GM19328 (cell line): ENCODE results near the gene HECTD4.
"Not testable (repeated sequence)": the region's sequence is repeated elsewhere in the genome, so short reads cannot be mapped to it uniquely, and the experiment has no call there.

Experiments
- ATAC-seq: cut with Tn5 transposase; IDR thresholded peaks from one replicate; pipeline ENCODE4 v1.9.1; 2021; ENCODE audit warnings: mild to moderate bottlenecking, moderate library complexity; ENCODE audit not compliant: unreplicated experiment

HECTD4 gene

GRCh38 chr12:112381883-112382796 lies at the start of gene HECTD4:
Gene HECTD4 (minus strand): TSS chr12:112382431. CDS start chr12:112382128, 303 bp downstream.
- peak; percentile 82 for ATAC-seq

GRCh38 chr12:112431965-112432364 lies 49.7 kb upstream of the HECTD4 start:
- no peak for ATAC-seq

- ATAC-seq = no peak
Observed at GRCh38 chr12:112430929-112431328, 48.7 kb upstream of the HECTD4 start.

GRCh38 chr12:112427760-112428159 lies 45.5 kb upstream of the HECTD4 start:
- ATAC-seq = no peak

GRCh38 chr12:112425582-112426382 lies 43.6 kb upstream of the HECTD4 start:
- ATAC-seq = no peak

- ATAC-seq = no peak
Observed at GRCh38 chr12:112424126-112424525, 41.9 kb upstream of the HECTD4 start.

- ATAC-seq = no peak
Observed at GRCh38 chr12:112422531-112422930, 40.3 kb upstream of the HECTD4 start.

GRCh38 chr12:112421363-112421762 lies 39.1 kb upstream of the HECTD4 start:
- no peak for ATAC-seq

GRCh38 chr12:112420740-112421139 lies 38.5 kb upstream of the HECTD4 start:
- ATAC-seq = no peak

GRCh38 chr12:112419297-112420133 lies 37.3 kb upstream of the HECTD4 start:
- no peak for ATAC-seq

GRCh38 chr12:112418608-112419296 lies 36.5 kb upstream of the HECTD4 start, which contains the start of gene PTPN11:
Gene PTPN11 (plus strand): TSS chr12:112418947. CDS start chr12:112419112, 165 bp downstream.
- peak; percentile 80 for ATAC-seq

GRCh38 chr12:112418273-112418607 lies 36.0 kb upstream of the HECTD4 start:
- ATAC-seq = no peak

GRCh38 chr12:112415457-112415856 lies 33.2 kb upstream of the HECTD4 start:
- ATAC-seq = not testable (repeated sequence)

GRCh38 chr12:112413855-112414625 lies 31.8 kb upstream of the HECTD4 start:
- ATAC-seq = no peak

- no peak for ATAC-seq
Observed at GRCh38 chr12:112409906-112410244, 27.6 kb upstream of the HECTD4 start.

GRCh38 chr12:112409064-112409905 lies 27.1 kb upstream of the HECTD4 start, which contains the start of gene RPL6:
Gene RPL6 (minus strand): TSS chr12:112409605. CDS start chr12:112408656, 949 bp downstream.
- ATAC-seq = peak; percentile 74

GRCh38 chr12:112408621-112409020 lies 26.4 kb upstream of the HECTD4 start:
- ATAC-seq = no peak

GRCh38 chr12:112407683-112408082 lies 25.5 kb upstream of the HECTD4 start:
- ATAC-seq = not testable (repeated sequence)
